ENCODE measurements around the gene SLC24A2. TPM values are rescaled to one million over a fixed set of nuclear protein-coding genes. Genes with fewer than 3 reads are reported as not detected.
A peak's percentile ranks its signal among the peaks of the same experiment; 100 is the strongest.
"Not testable (repeated sequence)": the region's sequence is repeated elsewhere in the genome, so short reads cannot be mapped to it uniquely, and the experiment has no call there.

SLC24A2 gene
- total RNA-seq (not detected), polyA plus RNA-seq (under 1 TPM in 1 of 3 donors, not detected in 2; 0.03 TPM)
- long read RNA-seq, donor 1: 0 reads
- long read RNA-seq, donor 2: 0 reads

DNA sequence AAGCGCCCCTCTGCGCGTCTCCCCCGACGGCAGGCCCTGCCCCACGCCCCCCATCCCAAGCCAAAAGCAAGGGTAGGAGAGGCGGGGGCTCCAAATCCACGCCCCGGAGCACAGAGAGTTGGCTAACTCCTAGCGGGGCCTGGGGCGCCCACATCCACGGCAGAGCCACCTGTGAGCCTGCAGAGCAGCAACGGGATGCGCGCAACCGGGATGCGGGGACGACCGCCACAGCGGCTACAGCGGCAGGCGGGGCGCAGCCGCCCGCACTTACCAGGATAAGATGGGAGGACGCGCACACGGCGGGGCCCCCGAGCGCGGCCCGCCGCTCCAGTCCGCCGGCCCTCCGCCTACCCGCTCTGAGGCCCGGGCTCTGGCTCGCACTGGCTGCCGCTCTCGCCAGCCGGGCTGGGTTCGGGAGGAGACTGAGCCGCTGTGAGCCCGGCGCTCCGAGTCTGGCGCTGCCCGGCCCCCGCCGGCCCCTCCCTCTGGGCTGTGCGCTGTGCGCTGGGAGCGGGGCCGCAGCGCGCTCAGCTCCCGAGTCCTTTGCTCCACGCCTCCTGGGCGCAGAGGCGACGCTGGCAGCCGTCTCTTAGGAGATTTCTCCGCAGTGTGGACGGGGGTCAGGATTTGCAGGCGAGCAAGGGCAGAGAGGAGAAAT, at the start of gene SLC24A2:
Gene SLC24A2 (minus strand): TSS at position 424 of the 658 bp plus-strand sequence.
- H3K27ac ChIP-seq: no peak within 1 kb of the TSS
- H3K27me3 ChIP-seq (replicated peaks in 1 of 7): peaks cover 0 to 35% (median 16%) of the 10 kb centered on the region in 7 donors
- intact Hi-C loops (cut with DNase I; ENCODE audit: low total_unique reads): no loop called here
- peak within 1 kb of the TSS in 4 of 8 donors; percentile 2 to 48 (median 21) for H3K4me3 ChIP-seq
- no peaks in the 10 kb centered on the region for H3K9me3 ChIP-seq
- H3K36me3 ChIP-seq: no peaks in the 10 kb centered on the region
- 3 to 5% (median 3%) methylated on average over 19 to 67 of the region's 67 CpGs for WGBS, 5 donors
- peaks cover 0 to 14% (median 0%) of the 10 kb centered on the region in 6 donors for H3K4me1 ChIP-seq
- TF ChIP-seq, protein P1, sequence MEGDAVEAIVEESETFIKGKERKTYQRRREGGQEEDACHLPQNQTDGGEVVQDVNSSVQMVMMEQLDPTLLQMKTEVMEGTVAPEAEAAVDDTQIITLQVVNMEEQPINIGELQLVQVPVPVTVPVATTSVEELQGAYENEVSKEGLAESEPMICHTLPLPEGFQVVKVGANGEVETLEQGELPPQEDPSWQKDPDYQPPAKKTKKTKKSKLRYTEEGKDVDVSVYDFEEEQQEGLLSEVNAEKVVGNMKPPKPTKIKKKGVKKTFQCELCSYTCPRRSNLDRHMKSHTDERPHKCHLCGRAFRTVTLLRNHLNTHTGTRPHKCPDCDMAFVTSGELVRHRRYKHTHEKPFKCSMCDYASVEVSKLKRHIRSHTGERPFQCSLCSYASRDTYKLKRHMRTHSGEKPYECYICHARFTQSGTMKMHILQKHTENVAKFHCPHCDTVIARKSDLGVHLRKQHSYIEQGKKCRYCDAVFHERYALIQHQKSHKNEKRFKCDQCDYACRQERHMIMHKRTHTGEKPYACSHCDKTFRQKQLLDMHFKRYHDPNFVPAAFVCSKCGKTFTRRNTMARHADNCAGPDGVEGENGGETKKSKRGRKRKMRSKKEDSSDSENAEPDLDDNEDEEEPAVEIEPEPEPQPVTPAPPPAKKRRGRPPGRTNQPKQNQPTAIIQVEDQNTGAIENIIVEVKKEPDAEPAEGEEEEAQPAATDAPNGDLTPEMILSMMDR (IDR thresholded peaks at IDR 0.05 in 8 of 11, conservative IDR thresholded peaks at IDR 0.05 in 3 of 11): no peak
- TF ChIP-seq POLR2A (IDR thresholded peaks at IDR 0.05) (no peak), POLR2AphosphoS5 (IDR thresholded peaks at IDR 0.05) (no peak)
- DNase-seq: no peak

DNA sequence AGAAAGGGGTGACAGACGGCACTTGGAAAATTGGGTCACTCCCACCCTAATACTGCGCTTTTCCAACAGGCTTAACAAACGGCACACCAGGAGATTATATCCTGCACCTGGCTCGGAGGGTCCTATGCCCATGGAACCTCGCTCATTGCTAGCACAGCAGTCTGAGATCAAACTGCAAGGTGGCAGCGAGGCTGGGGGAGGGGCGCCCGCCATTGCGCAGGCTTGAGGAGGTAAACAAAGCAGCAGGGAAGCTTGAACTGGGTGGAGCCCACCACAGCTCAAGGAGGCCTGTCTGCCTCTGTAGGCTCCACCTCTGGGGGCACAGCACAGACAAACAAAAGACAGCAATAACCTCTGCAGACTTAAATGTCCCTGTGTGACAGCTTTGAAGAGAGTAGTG, 44.5 kb upstream of the SLC24A2 start:
- H3K27me3 ChIP-seq (replicated peaks in 1 of 7); H3K4me1 ChIP-seq; intact Hi-C loops (cut with DNase I; ENCODE audit: low total_unique reads); DNase-seq; H3K4me3 ChIP-seq; H3K36me3 ChIP-seq; H3K27ac ChIP-seq: not testable (repeated sequence)
- 87 to 95% (median 92%) methylated on average over 9 of the region's 9 CpGs for WGBS, 5 donors
- H3K9me3 ChIP-seq: peaks cover 0 to 10% (median 3%) of the 10 kb centered on the region in 8 donors

DNA sequence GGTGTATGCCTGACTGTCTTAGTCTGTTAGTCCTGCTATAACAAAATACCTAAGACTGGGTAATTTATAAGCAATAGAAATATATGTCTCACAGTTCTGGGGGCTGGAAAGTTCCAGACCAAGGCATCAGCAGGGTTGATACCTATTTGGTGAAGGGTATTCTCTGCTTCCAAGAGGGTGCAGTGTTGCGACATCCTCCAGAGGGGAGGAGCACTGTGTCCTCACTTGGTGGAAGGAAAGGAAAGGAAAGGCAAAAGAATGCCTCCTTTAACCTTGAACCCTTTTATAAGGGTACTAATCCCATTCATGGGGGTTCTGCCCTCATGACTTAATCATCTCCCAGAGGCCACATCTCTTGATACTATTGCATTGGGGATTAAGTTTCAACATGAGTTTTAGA, 42.0 kb upstream of the SLC24A2 start:
- no peaks in the 10 kb centered on the region for H3K27me3 ChIP-seq (replicated peaks in 1 of 7)
- intact Hi-C loops (cut with DNase I; ENCODE audit: low total_unique reads): no loop called here
- H3K4me1 ChIP-seq: no peaks in the 10 kb centered on the region
- DNase-seq: no peak
- TF ChIP-seq POLR2A (IDR thresholded peaks at IDR 0.05): no peak
- TF ChIP-seq, protein P1 (IDR thresholded peaks at IDR 0.05 in 8 of 11, conservative IDR thresholded peaks at IDR 0.05 in 3 of 11): no peak
- TF ChIP-seq POLR2AphosphoS5 (IDR thresholded peaks at IDR 0.05): no peak
- peaks cover 0 to 10% (median 3%) of the 10 kb centered on the region in 8 donors for H3K9me3 ChIP-seq
- WGBS, 5 donors: 80 to 96% (median 91%) methylated on average over 1 of the region's 1 CpG
- H3K27ac ChIP-seq: no peak overlapping the region
- H3K36me3 ChIP-seq: no peaks in the 10 kb centered on the region
- H3K4me3 ChIP-seq: no peak overlapping the region

DNA sequence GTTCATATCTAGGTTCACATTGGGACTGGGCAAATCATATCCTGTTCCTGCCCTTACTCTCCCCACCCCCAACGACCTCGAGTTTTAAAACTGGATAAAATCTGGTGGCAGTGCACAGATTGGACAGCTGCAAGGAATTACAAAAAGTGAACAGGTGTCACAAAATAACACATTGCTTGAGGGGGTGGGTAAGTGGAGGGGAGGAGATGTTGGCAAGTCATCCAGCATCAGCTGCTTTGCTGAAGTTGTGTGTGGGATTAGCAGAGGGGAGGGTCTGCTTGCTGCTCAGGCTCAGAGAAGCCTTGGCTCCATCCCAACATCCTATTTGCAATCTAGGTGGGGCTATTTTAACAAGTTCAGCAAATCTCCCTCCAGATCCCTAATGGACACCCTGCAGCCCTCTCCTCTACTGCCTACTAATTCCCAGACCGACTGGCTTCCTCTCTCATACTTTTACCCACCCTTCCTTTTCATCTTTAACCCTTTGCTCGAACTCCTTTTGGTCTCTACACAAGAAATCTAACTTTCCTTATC, 39.8 kb upstream of the SLC24A2 start:
- Histone ChIP-seq H3K27me3 (replicated peaks in 1 of 7) (no peaks in the 10 kb centered on the region), H3K4me3 (no peak overlapping the region), H3K9me3 (peaks cover 0 to 10% (median 3%) of the 10 kb centered on the region in 8 donors), H3K36me3 (no peaks in the 10 kb centered on the region), H3K4me1 (no peaks in the 10 kb centered on the region), H3K27ac (no peak overlapping the region)
- DNase-seq: no peak
- intact Hi-C loops (cut with DNase I; ENCODE audit: low total_unique reads): no loop called here
- WGBS, 5 donors: 39 to 64% (median 47%) methylated on average over 4 of the region's 4 CpGs
- TF ChIP-seq, protein P1 (IDR thresholded peaks at IDR 0.05 in 8 of 11, conservative IDR thresholded peaks at IDR 0.05 in 3 of 11): no peak
- TF ChIP-seq POLR2A (IDR thresholded peaks at IDR 0.05) (no peak), POLR2AphosphoS5 (IDR thresholded peaks at IDR 0.05) (no peak)
